ENCODE results near the gene NELFE. TPM values are rescaled to one million over a fixed set of nuclear protein-coding genes. Genes with fewer than 3 reads are reported as not detected.
A peak's percentile ranks its signal among the peaks of the same experiment; 100 is the strongest.
"Not testable (repeated sequence)": the region's sequence is repeated elsewhere in the genome, so short reads cannot be mapped to it uniquely, and the experiment has no call there.

Gene NELFE
- total RNA-seq, 4 donors from 2014 or later: 45.4 to 59.7 (median 50.2) TPM

DNA sequence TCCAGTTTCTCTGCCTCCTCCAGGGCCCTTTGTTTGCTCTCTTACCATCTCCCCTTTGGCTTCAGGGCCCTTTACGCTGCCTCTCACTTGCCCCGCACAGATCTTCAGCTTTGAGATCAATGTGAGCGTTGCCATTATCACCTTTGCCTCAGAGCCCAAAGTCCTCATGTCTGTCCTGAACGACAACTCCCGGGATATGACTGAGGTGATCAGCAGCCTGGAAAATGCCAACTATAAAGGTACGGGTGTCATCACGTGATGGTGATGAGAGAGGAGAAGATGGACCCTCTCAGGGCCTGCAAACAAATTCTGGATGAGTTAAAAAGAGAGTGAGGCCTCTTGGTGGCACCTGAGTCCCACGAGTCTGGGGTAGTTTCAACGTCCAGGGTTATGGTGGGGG, 22.9 kb downstream of the NELFE start:
- Histone ChIP-seq H3K27me3 (no peaks in the 10 kb centered on the region), H3K9me3 (no peaks in the 10 kb centered on the region), H3K27ac (no peak overlapping the region), H3K36me3 (no peaks in the 10 kb centered on the region), H3K4me3 (no peak overlapping the region), H3K4me1 (no peaks in the 10 kb centered on the region)
- TF ChIP-seq, protein P1, sequence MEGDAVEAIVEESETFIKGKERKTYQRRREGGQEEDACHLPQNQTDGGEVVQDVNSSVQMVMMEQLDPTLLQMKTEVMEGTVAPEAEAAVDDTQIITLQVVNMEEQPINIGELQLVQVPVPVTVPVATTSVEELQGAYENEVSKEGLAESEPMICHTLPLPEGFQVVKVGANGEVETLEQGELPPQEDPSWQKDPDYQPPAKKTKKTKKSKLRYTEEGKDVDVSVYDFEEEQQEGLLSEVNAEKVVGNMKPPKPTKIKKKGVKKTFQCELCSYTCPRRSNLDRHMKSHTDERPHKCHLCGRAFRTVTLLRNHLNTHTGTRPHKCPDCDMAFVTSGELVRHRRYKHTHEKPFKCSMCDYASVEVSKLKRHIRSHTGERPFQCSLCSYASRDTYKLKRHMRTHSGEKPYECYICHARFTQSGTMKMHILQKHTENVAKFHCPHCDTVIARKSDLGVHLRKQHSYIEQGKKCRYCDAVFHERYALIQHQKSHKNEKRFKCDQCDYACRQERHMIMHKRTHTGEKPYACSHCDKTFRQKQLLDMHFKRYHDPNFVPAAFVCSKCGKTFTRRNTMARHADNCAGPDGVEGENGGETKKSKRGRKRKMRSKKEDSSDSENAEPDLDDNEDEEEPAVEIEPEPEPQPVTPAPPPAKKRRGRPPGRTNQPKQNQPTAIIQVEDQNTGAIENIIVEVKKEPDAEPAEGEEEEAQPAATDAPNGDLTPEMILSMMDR (IDR thresholded peaks at IDR 0.05): no peak
- no peak for TF ChIP-seq POLR2A (IDR thresholded peaks at IDR 0.05)
- no peak for DNase-seq

DNA sequence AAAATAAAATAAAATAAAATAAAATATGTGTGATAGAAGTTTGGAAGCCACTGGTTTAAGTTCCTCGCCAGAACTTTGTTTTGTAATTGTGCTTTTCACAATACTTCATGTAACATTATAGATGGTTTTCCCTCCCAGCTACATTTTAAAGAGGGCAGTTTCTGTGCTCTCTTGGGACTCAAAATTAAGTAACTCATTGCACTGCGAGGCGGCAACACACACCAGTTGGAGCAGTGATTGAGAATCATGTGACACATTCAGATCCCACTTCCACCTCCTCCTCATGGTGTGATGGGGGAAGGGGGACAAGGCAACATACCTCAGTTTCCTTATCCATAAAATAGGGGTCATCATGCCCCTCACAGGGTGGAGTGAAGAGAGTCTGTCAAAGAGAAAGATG, 23.8 kb downstream of the NELFE start:
- no peak for DNase-seq

DNA sequence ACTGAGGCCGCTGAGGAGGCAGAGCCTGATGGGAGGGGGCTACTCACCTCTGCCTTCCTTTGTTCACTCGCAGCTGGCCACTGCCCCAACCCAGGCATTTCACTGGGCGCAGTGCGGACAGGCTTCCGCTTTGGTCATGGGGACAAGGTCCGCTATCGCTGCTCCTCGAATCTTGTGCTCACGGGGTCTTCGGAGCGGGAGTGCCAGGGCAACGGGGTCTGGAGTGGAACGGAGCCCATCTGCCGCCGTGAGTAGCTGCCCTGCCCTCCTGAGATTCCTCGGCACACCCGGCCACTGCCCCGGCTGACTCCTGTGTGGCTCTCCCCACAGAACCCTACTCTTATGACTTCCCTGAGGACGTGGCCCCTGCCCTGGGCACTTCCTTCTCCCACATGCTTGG, 25.2 kb downstream of the NELFE start:
- TF ChIP-seq, protein P1 (IDR thresholded peaks at IDR 0.05): no peak
- no peak for TF ChIP-seq POLR2A (IDR thresholded peaks at IDR 0.05)
- H3K4me3 ChIP-seq: no peak overlapping the region
- H3K4me1 ChIP-seq: no peaks in the 10 kb centered on the region
- DNase-seq: peak in 1 of 3 donors; percentile 43
- no peaks in the 10 kb centered on the region for H3K36me3 ChIP-seq
- no peaks in the 10 kb centered on the region for H3K9me3 ChIP-seq
- H3K27me3 ChIP-seq: no peaks in the 10 kb centered on the region
- no peak overlapping the region for H3K27ac ChIP-seq

More for the DNA sequence above, 23.8 kb downstream of the NELFE start:
- no peak overlapping the region for H3K4me3 ChIP-seq
- no peaks in the 10 kb centered on the region for H3K9me3 ChIP-seq
- no peak overlapping the region for H3K27ac ChIP-seq
- TF ChIP-seq, protein P1 (IDR thresholded peaks at IDR 0.05): no peak
- no peak for TF ChIP-seq POLR2A (IDR thresholded peaks at IDR 0.05)
- no peaks in the 10 kb centered on the region for H3K27me3 ChIP-seq
- H3K36me3 ChIP-seq: no peaks in the 10 kb centered on the region
- no peaks in the 10 kb centered on the region for H3K4me1 ChIP-seq

DNA sequence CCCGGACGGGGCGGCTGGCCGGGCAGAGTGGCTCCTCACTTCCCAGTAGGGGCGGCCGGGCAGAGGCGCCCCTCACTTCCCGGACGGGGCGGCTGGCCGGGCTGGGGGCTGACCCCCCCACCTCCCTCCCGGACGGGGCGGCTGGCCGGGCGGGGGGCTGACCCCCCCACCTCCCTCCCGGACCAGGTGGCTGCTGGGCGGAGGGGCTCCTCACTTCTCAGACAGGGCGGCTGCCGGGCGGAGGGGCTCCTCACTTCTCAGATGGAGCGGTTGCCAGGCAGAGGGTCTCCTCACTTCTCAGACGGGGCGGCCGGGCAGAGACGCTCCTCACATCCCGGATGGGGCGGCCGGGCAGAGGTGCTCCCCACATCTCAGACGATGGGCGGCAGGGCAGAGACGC, 26.6 kb downstream of the NELFE start:
- DNase-seq, H3K9me3 ChIP-seq, H3K36me3 ChIP-seq, H3K27me3 ChIP-seq, H3K27ac ChIP-seq, H3K4me3 ChIP-seq, H3K4me1 ChIP-seq: not testable (repeated sequence)

DNA sequence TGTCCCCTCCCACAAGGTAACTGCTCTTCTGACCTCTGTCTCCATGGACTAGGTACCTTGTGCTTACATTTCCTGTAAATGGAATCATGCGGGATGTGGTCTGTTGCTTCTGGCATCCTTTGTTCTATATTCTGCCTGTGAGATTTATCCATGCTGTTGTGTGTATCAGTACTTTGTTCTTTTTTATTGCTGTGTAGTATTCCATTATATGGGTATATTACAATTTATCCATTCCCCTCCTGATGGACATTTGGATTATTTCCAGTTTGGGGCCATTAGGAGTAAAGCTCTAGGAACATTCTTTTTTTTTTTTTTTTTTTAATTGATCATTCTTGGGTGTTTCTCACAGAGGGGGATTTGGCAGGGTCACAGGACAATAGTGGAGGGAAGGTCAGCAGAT, 27.8 kb downstream of the NELFE start:
- Histone ChIP-seq H3K4me3 (no peak overlapping the region), H3K9me3 (no peaks in the 10 kb centered on the region), H3K4me1 (no peaks in the 10 kb centered on the region), H3K36me3 (no peaks in the 10 kb centered on the region), H3K27me3 (no peaks in the 10 kb centered on the region), H3K27ac (no peak overlapping the region)
- TF ChIP-seq POLR2A (IDR thresholded peaks at IDR 0.05): no peak
- TF ChIP-seq, protein P1 (IDR thresholded peaks at IDR 0.05): no peak
- DNase-seq: no peak

DNA sequence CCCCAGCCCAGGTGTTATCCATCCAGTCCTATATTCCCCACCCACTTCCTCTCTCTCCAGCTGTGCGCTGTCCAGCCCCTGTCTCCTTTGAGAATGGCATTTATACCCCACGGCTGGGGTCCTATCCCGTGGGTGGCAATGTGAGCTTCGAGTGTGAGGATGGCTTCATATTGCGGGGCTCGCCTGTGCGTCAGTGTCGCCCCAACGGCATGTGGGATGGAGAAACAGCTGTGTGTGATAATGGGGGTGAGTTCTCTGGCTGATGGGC, 30.2 kb downstream of the NELFE start:
- Histone ChIP-seq H3K27ac (no peak overlapping the region), H3K36me3 (no peaks in the 10 kb centered on the region), H3K4me1 (no peaks in the 10 kb centered on the region), H3K9me3 (no peaks in the 10 kb centered on the region), H3K4me3 (peak overlapping the region in 1 of 4 donors; percentile 48), H3K27me3 (no peaks in the 10 kb centered on the region)
- TF ChIP-seq, protein P1 (IDR thresholded peaks at IDR 0.05): no peak
- TF ChIP-seq POLR2A (IDR thresholded peaks at IDR 0.05): no peak
- DNase-seq: no peak

Measured in Peyer's patch (tissue), 4 donors.